HEK293 (cell line): ENCODE measurements around the gene ZNF556.

Experiments
- HIC1 ChIP-seq: fragments of 450-650 bp; formaldehyde crosslinking; IDR thresholded peaks from 2 replicates; pipeline ENCODE4 v1.5.1; 2016; ENCODE audit warnings: missing biosample characterization, missing genetic modification characterization
- KLF9 ChIP-seq: fragments of 450-650 bp; formaldehyde crosslinking; IDR thresholded peaks from 2 replicates; pipeline ENCODE4 v1.5.1; 2016; ENCODE audit warnings: missing biosample characterization, missing genetic modification characterization, low read depth
- MEIS1 ChIP-seq: sonication (generic); formaldehyde crosslinking; IDR thresholded peaks from 2 replicates; pipeline ENCODE4 v1.8.1; 2022; ENCODE audit warnings: missing genetic modification reagents, mild to moderate bottlenecking, borderline replicate concordance
- YY2 ChIP-seq: fragments of 450-650 bp; formaldehyde crosslinking; IDR thresholded peaks from 2 replicates; pipeline ENCODE4 v1.5.1; 2016; ENCODE audit warnings: missing biosample characterization, missing genetic modification characterization
- ZBTB10 ChIP-seq: fragments of 450-650 bp; formaldehyde crosslinking; IDR thresholded peaks from 2 replicates; pipeline ENCODE4 v1.5.1; 2016; ENCODE audit warnings: missing biosample characterization, missing genetic modification characterization
- ZBTB20 ChIP-seq: fragments of 450-650 bp; formaldehyde crosslinking; IDR thresholded peaks from 2 replicates; pipeline ENCODE4 v1.5.1; 2016; ENCODE audit warnings: missing biosample characterization, missing genetic modification characterization
- ZBTB44 ChIP-seq: fragments of 450-650 bp; IDR thresholded peaks from 2 replicates; pipeline ENCODE4 v1.5.1; 2018; ENCODE audit warnings: missing biosample characterization, mild to moderate bottlenecking, missing genetic modification characterization
- ZBTB48 ChIP-seq: fragments of 450-650 bp; formaldehyde crosslinking; IDR thresholded peaks from 2 replicates; pipeline ENCODE4 v1.5.1; 2016; ENCODE audit warnings: missing biosample characterization, missing genetic modification characterization
- ZBTB7A ChIP-seq: fragments of 450-650 bp; formaldehyde crosslinking; IDR thresholded peaks from 2 replicates; pipeline ENCODE4 v1.5.1; 2016; ENCODE audit warnings: low read depth, missing biosample characterization, missing genetic modification characterization
- ZFP37 ChIP-seq: fragments of 450-650 bp; formaldehyde crosslinking; IDR thresholded peaks from 2 replicates; pipeline ENCODE4 v1.5.1; 2016; ENCODE audit warnings: missing biosample characterization, missing genetic modification characterization
- ZFP69B ChIP-seq: fragments of 450-650 bp; formaldehyde crosslinking; IDR thresholded peaks from 2 replicates; pipeline ENCODE4 v1.5.1; 2016; ENCODE audit warnings: missing biosample characterization, missing genetic modification characterization
- ZIC2 ChIP-seq: fragments of 450-650 bp; formaldehyde crosslinking; IDR thresholded peaks from 2 replicates; pipeline ENCODE4 v1.5.1; 2016; ENCODE audit warnings: missing biosample characterization, missing genetic modification characterization
- ZNF132 ChIP-seq: fragments of 450-650 bp; formaldehyde crosslinking; IDR thresholded peaks from 2 replicates; pipeline ENCODE4 v1.5.1; 2017; ENCODE audit warnings: missing biosample characterization, missing genetic modification characterization, borderline replicate concordance
- ZNF23 ChIP-seq: fragments of 450-650 bp; formaldehyde crosslinking; IDR thresholded peaks from 2 replicates; pipeline ENCODE4 v1.5.1; 2016; ENCODE audit warnings: missing biosample characterization, missing genetic modification characterization, borderline replicate concordance
- ZNF26 ChIP-seq: fragments of 450-650 bp; formaldehyde crosslinking; IDR thresholded peaks from 2 replicates; pipeline ENCODE4 v1.5.1; 2016; ENCODE audit warnings: missing biosample characterization, missing genetic modification characterization
- ZNF280C ChIP-seq: fragments of 450-650 bp; formaldehyde crosslinking; IDR thresholded peaks from 2 replicates; pipeline ENCODE4 v1.5.1; 2016; ENCODE audit warnings: missing biosample characterization, missing genetic modification characterization
- ZNF341 ChIP-seq: fragments of 450-650 bp; formaldehyde crosslinking; IDR thresholded peaks from 2 replicates; pipeline ENCODE4; 2016; ENCODE audit warnings: low read depth, missing biosample characterization, missing genetic modification characterization
- ZNF394 ChIP-seq: fragments of 450-650 bp; formaldehyde crosslinking; IDR thresholded peaks from 2 replicates; pipeline ENCODE4 v1.5.1; 2016; ENCODE audit warnings: missing biosample characterization, missing genetic modification characterization, mild to moderate bottlenecking, moderate library complexity, borderline replicate concordance
- ZNF521 ChIP-seq: fragments of 450-650 bp; formaldehyde crosslinking; IDR thresholded peaks from 2 replicates; pipeline ENCODE4 v1.5.1; 2017; ENCODE audit warnings: missing biosample characterization, mild to moderate bottlenecking, missing genetic modification characterization
- ZNF558 ChIP-seq: fragments of 450-650 bp; formaldehyde crosslinking; IDR thresholded peaks from 2 replicates; pipeline ENCODE4 v1.5.1; 2016; ENCODE audit warnings: missing biosample characterization, missing genetic modification characterization
- ZNF585B ChIP-seq: fragments of 450-650 bp; formaldehyde crosslinking; IDR thresholded peaks from 2 replicates; pipeline ENCODE4 v1.5.1; 2016; ENCODE audit warnings: missing biosample characterization, missing genetic modification characterization
- ZNF610 ChIP-seq: fragments of 450-650 bp; formaldehyde crosslinking; IDR thresholded peaks from 2 replicates; pipeline ENCODE4 v1.5.1; 2016; ENCODE audit warnings: missing biosample characterization, missing genetic modification characterization, borderline replicate concordance
- ZNF629 ChIP-seq: fragments of 450-650 bp; formaldehyde crosslinking; IDR thresholded peaks from 2 replicates; pipeline ENCODE4 v1.5.1; 2017; ENCODE audit warnings: missing biosample characterization, missing genetic modification characterization
- ZNF645 ChIP-seq: fragments of 450-650 bp; formaldehyde crosslinking; IDR thresholded peaks from 2 replicates; pipeline ENCODE4; 2016; ENCODE audit warnings: missing biosample characterization, missing genetic modification characterization
- ZNF747 ChIP-seq: fragments of 450-650 bp; formaldehyde crosslinking; IDR thresholded peaks from 2 replicates; pipeline ENCODE4 v1.5.1; 2016; ENCODE audit warnings: missing biosample characterization, missing genetic modification characterization
- ZNF785 ChIP-seq: fragments of 450-650 bp; formaldehyde crosslinking; IDR thresholded peaks from 2 replicates; pipeline ENCODE4 v1.5.1; 2016; ENCODE audit warnings: missing biosample characterization, missing genetic modification characterization
- ZNF830 ChIP-seq: fragments of 450-650 bp; IDR thresholded peaks from 2 replicates; pipeline ENCODE4 v1.5.0; 2018; ENCODE audit warnings: missing biosample characterization, missing genetic modification characterization, low read depth, mild to moderate bottlenecking, moderate library complexity

The ZNF556 gene

GRCh38 chr19:2819540-2820111 lies 47.5 kb upstream of the ZNF556 start, which contains the start of gene ZNF554 (continued):
- TF ChIP-seq ZBTB44 (tag by site-specific recombination), result 0 out of 2 replicates have a peak, but pooled peaks have one; percentile 12
- TF ChIP-seq ZIC2 (tag by site-specific recombination), result peak; percentile 87
- TF ChIP-seq ZNF785 (tag by site-specific recombination), result no peak
- no peak for TF ChIP-seq ZNF830
- TF ChIP-seq ZNF26 (tag by site-specific recombination), result no peak
- TF ChIP-seq ZNF747 (tag by site-specific recombination), result no peak
- TF ChIP-seq ZFP69B (tag by site-specific recombination), result no peak; the same call in 1 of the 2 replicates
- TF ChIP-seq ZBTB20 (tag by site-specific recombination), result peak; percentile 23; the same call in 1 of the 2 replicates
- no peak for TF ChIP-seq ZBTB7A (tag by site-specific recombination)
- TF ChIP-seq ZBTB10 (tag by site-specific recombination), result peak; percentile 91
- no peak for TF ChIP-seq ZNF645 (tag by site-specific recombination)
- no peak for TF ChIP-seq KLF9 (tag by site-specific recombination)
- no peak for TF ChIP-seq ZNF280C (tag by site-specific recombination)
- TF ChIP-seq ZNF585B, result no peak
- TF ChIP-seq ZNF610 (tag by site-specific recombination), result peak; percentile 41; the same call in 1 of the 2 replicates
- no peak for TF ChIP-seq ZBTB48
- TF ChIP-seq ZNF558 (tag by site-specific recombination), result no peak
- TF ChIP-seq ZNF394, result peak; percentile 53; the same call in 1 of the 2 replicates
- TF ChIP-seq ZNF132 (tag by site-specific recombination), result no peak
- TF ChIP-seq YY2, result peak; percentile 81
- no peak for TF ChIP-seq HIC1 (tag by site-specific recombination)
- no peak for TF ChIP-seq ZNF521
- no peak for TF ChIP-seq MEIS1 (CRISPR knock-in tag)
- TF ChIP-seq ZNF23 (tag by site-specific recombination), result no peak
- peak; percentile 51; the same call in 1 of the 2 replicates for TF ChIP-seq ZNF629 (tag by site-specific recombination)
- TF ChIP-seq ZFP37 (tag by site-specific recombination), result no peak
- TF ChIP-seq ZNF341 (tag by site-specific recombination), result peak; percentile 86
